Activated CD8-positive, alpha-beta T cell treated with anti-CD3 and anti-CD28 coated beads, Interleukin-2, amount 10 ng/mL, durations not matched to agents 7 days and 5 days (primary cell): ENCODE data around the gene FAM47E. TPM values are rescaled to one million over a fixed set of nuclear protein-coding genes. Genes with fewer than 3 reads are reported as not detected.

ENCODE experiments used
- ATAC-seq: fragments of 150-1000 bp; cut with Tn5 transposase; one replicate; pipeline ENCODE4 v1.10.0; 2021; ENCODE audit warnings: moderate library complexity
- CTCF ChIA-PET: fragments of 350-600 bp; sonication (Branson Sonifier 250); formaldehyde crosslinking; loops from one replicate; lab custom pipeline; 2021; ENCODE audit warnings: antibody characterized with exemption; lab: Charles Lee
- POLR2A ChIA-PET: fragments of 350-600 bp; sonication (Branson Sonifier 250); formaldehyde crosslinking; loops from one replicate; lab custom pipeline; 2021; ENCODE audit warnings: antibody characterized with exemption; lab: Charles Lee
- DNase-seq: peaks from one replicate; pipeline ENCODE4 v3.0.0-alpha.2; 2020
- H3K27ac Mint-ChIP-seq: one replicate; pipeline ENCODE4 v1.8.0; 2021; ENCODE audit warnings: mild to moderate bottlenecking, mixed read lengths
- H3K27me3 Mint-ChIP-seq: one replicate; pipeline ENCODE4 v1.8.0; 2021; ENCODE audit warnings: low read depth, mixed read lengths
- H3K36me3 Mint-ChIP-seq: one replicate; pipeline ENCODE4 v1.8.0; 2021; ENCODE audit warnings: low read depth, mixed read lengths
- H3K4me1 Mint-ChIP-seq: one replicate; pipeline ENCODE4 v1.8.0; 2021; ENCODE audit warnings: low read depth, mixed read lengths
- H3K4me3 Mint-ChIP-seq: one replicate; pipeline ENCODE4 v1.8.0; 2021; ENCODE audit warnings: mild to moderate bottlenecking, mixed read lengths
- H3K9me3 Mint-ChIP-seq: one replicate; pipeline ENCODE4 v1.8.0; 2022; ENCODE audit warnings: mixed read lengths; ENCODE audit not compliant: insufficient read depth
- total RNA-seq, 2 experiments: library from RNA; stranded (reverse); gene quantifications; one replicate each; pipeline ENCODE4 v1.2.3, GENCODE V29; 2021

Gene FAM47E
- not detected for total RNA-seq

GRCh38 chr4:76251441-76252270 lies at the start of gene FAM47E:
TSS of gene FAM47E (plus strand) at chr4:76251721. CDS start at chr4:76251747, 26 bp downstream.
- H3K27ac Mint-ChIP-seq: no peak within 1 kb of the TSS
- peaks cover 9% of the 10 kb centered on the region for H3K4me1 Mint-ChIP-seq
- no peaks in the 10 kb centered on the region for H3K9me3 Mint-ChIP-seq
- DNase-seq (peak; percentile 53), ATAC-seq (peak; percentile 88)
- H3K27me3 Mint-ChIP-seq: peaks cover 50% of the 10 kb centered on the region
- ChIA-PET CTCF (interaction anchor here (1.2 to 1.6 kb wide), 3 partner anchors 126 to 256 kb away, joined by 3 to 7 read pairs (median 5); no protein-coding TSS in a partner anchor), POLR2A (no interaction called here)
- no peaks in the 10 kb centered on the region for H3K36me3 Mint-ChIP-seq
- H3K4me3 Mint-ChIP-seq: peak within 1 kb of the TSS; percentile 64

DNA sequence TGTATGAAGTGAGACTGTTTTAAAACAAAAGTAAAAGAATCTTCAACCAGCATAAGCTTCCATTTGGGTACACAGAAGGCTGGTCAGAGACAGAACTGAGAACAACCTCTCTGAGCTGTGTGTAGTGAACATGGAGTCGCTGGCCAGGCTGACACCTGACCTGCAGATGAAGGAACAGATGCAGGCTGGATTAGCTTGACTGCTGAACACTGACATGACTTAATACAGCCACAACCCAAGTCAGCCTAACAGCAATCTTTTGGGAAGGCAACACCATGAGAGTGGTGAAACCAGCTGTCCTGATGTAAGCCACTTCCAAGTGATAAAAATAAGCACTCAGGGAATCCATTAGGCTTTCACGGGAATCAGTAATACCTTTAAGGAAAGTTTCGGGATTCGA lies 48.0 kb upstream of the FAM47E start:
- H3K9me3 Mint-ChIP-seq: no peaks in the 10 kb centered on the region
- ATAC-seq (no peak), DNase-seq (no peak)
- peaks cover 22% of the 10 kb centered on the region for H3K4me1 Mint-ChIP-seq
- no peak overlapping the region for H3K4me3 Mint-ChIP-seq
- ChIA-PET CTCF (no interaction called here), POLR2A (interaction anchor here (1.8 kb wide), 1 partner anchor 9 kb away, joined by 6 read pairs; no protein-coding TSS in a partner anchor)
- H3K27me3 Mint-ChIP-seq: no peaks in the 10 kb centered on the region
- no peaks in the 10 kb centered on the region for H3K36me3 Mint-ChIP-seq
- no peak overlapping the region for H3K27ac Mint-ChIP-seq

DNA sequence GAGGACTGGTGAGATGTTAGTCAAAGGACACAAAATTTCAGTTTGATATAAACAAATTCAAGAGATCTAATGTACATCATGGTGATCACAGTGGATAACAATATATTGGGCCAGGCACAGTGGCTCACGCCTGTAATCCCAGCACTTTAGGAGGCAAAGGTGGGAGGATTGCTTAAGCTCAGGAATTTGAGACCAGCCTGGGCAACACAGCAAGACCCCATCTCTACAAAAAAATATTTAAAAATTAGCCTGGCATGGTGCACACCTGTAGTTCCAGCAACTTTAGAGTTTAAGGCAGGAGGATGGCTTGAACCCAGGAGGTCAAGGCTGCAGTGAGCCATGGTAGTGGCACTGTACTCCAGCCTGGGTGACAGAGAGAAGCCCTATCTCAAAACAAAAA lies 46.6 kb upstream of the FAM47E start:
- H3K4me1 Mint-ChIP-seq: peaks cover 11% of the 10 kb centered on the region
- H3K9me3 Mint-ChIP-seq: no peaks in the 10 kb centered on the region
- no peak overlapping the region for H3K4me3 Mint-ChIP-seq
- DNase-seq (no peak), ATAC-seq (no peak)
- ChIA-PET CTCF (interaction anchor here (1.3 kb wide), 1 partner anchor 26 kb away, joined by 3 read pairs; no protein-coding TSS in a partner anchor), POLR2A (no interaction called here)
- H3K27ac Mint-ChIP-seq: no peak overlapping the region
- no peaks in the 10 kb centered on the region for H3K36me3 Mint-ChIP-seq
- H3K27me3 Mint-ChIP-seq: no peaks in the 10 kb centered on the region

GRCh38 chr4:76205476-76205875 lies 46.0 kb upstream of the FAM47E start:
- Mint-ChIP-seq H3K27ac (no peak overlapping the region), H3K4me3 (no peak overlapping the region), H3K27me3 (no peaks in the 10 kb centered on the region), H3K9me3 (no peaks in the 10 kb centered on the region), H3K36me3 (no peaks in the 10 kb centered on the region), H3K4me1 (peaks cover 8% of the 10 kb centered on the region)
- CTCF ChIA-PET: interaction anchor here (1.3 kb wide), 1 partner anchor 26 kb away, joined by 3 read pairs; no protein-coding TSS in a partner anchor
- DNase-seq (no peak), ATAC-seq (no peak)
- POLR2A ChIA-PET: no interaction called here

DNA sequence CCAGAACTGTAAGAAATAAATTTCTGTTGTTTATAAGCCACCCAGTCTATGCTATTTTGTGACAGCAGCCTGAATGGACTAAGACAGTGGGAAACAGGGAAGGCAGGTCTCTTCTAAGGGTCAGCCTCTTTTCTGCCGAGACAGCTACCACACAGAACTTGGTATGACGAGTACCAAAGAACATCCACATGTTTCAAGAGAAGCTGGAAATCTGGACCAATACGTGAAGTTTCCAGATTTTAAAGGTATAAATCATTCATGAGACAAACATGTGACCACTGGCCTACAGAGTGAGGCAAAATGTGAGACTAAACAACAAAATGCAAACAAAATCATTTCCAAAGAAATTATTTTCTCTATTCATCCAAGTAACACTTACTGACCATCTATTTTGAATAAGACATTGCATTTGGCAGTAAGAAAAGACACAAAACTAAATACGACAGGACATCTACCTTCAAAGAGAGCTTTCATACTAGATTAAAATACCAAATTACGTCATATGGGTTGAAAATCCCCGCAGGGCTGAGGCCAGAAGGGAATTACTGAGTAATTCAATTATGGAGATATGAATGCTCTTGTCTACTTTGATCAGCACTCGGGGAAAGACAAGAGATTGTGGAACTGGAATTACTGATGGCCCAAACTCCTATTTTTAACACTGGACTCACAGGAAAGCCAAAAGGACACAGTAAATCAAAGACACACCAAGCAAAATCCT lies 45.1 kb upstream of the FAM47E start:
- no peak for DNase-seq

GRCh38 chr4:76207549-76207948 lies 44.0 kb upstream of the FAM47E start:
- H3K36me3 Mint-ChIP-seq: no peaks in the 10 kb centered on the region
- peaks cover under 1% of the 10 kb centered on the region for H3K27me3 Mint-ChIP-seq
- no peaks in the 10 kb centered on the region for H3K9me3 Mint-ChIP-seq
- CTCF ChIA-PET: interaction anchor here (1.0 kb wide), 1 partner anchor 28 kb away, joined by 3 read pairs; no protein-coding TSS in a partner anchor
- H3K4me1 Mint-ChIP-seq: peaks cover 10% of the 10 kb centered on the region
- POLR2A ChIA-PET: no interaction called here
- no peak overlapping the region for H3K27ac Mint-ChIP-seq
- ATAC-seq (no peak), DNase-seq (no peak)
- no peak overlapping the region for H3K4me3 Mint-ChIP-seq

More for the DNA sequence above, 45.1 kb upstream of the FAM47E start:
- H3K27me3 Mint-ChIP-seq: no peaks in the 10 kb centered on the region
- no peaks in the 10 kb centered on the region for H3K36me3 Mint-ChIP-seq
- H3K4me3 Mint-ChIP-seq: no peak overlapping the region
- H3K9me3 Mint-ChIP-seq: no peaks in the 10 kb centered on the region
- POLR2A ChIA-PET: interaction anchor here (0.6 kb wide), 1 partner anchor 250 kb away, joined by 3 read pairs; no protein-coding TSS in a partner anchor
- no peak for ATAC-seq
- no peak overlapping the region for H3K27ac Mint-ChIP-seq
- CTCF ChIA-PET: no interaction called here
- H3K4me1 Mint-ChIP-seq: peaks cover 3% of the 10 kb centered on the region

GRCh38 chr4:76208005-76208765 lies 43.3 kb upstream of the FAM47E start:
- ChIA-PET POLR2A (interaction anchor here (0.5 kb wide), 1 partner anchor 19 kb away, joined by 4 read pairs; no protein-coding TSS in a partner anchor), CTCF (interaction anchor here (1.0 kb wide), 1 partner anchor 29 kb away, joined by 3 read pairs; no protein-coding TSS in a partner anchor)
- no peak overlapping the region for H3K4me3 Mint-ChIP-seq
- no peak for DNase-seq
- H3K27ac Mint-ChIP-seq: no peak overlapping the region
- ATAC-seq: no peak
- H3K36me3 Mint-ChIP-seq: no peaks in the 10 kb centered on the region
- H3K9me3 Mint-ChIP-seq: no peaks in the 10 kb centered on the region
- H3K27me3 Mint-ChIP-seq: peaks cover 3% of the 10 kb centered on the region
- peaks cover 16% of the 10 kb centered on the region for H3K4me1 Mint-ChIP-seq

GRCh38 chr4:76209881-76210280 lies 41.6 kb upstream of the FAM47E start:
- peaks cover 28% of the 10 kb centered on the region for H3K4me1 Mint-ChIP-seq
- H3K27me3 Mint-ChIP-seq: peaks cover 5% of the 10 kb centered on the region
- no peak for DNase-seq
- ATAC-seq: no peak
- CTCF ChIA-PET: interaction anchor here (2.3 kb wide), 1 partner anchor 30 kb away, joined by 8 read pairs; no protein-coding TSS in a partner anchor
- H3K36me3 Mint-ChIP-seq: no peaks in the 10 kb centered on the region
- no peak overlapping the region for H3K4me3 Mint-ChIP-seq
- POLR2A ChIA-PET: interaction anchor here (1.0 kb wide), 1 partner anchor 9 kb away, joined by 3 read pairs; no protein-coding TSS in a partner anchor
- H3K27ac Mint-ChIP-seq: no peak overlapping the region
- H3K9me3 Mint-ChIP-seq: no peaks in the 10 kb centered on the region

DNA sequence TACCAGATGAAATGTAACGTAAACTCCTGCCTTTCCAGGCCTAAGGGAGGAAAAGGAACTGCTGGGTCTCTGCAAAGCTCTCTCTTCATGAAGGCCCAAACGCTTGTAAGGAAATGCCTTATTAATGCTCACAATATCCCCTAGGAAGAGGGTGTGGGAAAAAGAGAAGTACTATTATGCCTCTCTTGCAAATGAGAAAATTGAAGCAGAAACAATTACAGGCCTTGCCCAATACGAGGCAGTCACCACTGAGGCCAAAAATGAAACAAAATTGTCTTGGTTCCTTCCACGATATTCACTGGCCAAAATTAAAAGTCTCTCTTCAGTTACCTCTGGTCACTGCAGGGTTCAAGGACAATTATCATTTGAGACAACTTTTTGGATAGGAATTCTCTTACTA lies 41.1 kb upstream of the FAM47E start:
- peaks cover 29% of the 10 kb centered on the region for H3K4me1 Mint-ChIP-seq
- ChIA-PET CTCF (interaction anchor here (1.4 to 2.3 kb wide), 2 partner anchors 10 to 30 kb away, joined by 4 to 8 read pairs; no protein-coding TSS in a partner anchor), POLR2A (interaction anchor here (1.0 kb wide), 1 partner anchor 10 kb away, joined by 3 read pairs; no protein-coding TSS in a partner anchor)
- H3K36me3 Mint-ChIP-seq: no peaks in the 10 kb centered on the region
- H3K4me3 Mint-ChIP-seq: no peak overlapping the region
- no peak for ATAC-seq
- DNase-seq: no peak
- H3K9me3 Mint-ChIP-seq: no peaks in the 10 kb centered on the region
- H3K27me3 Mint-ChIP-seq: peaks cover 7% of the 10 kb centered on the region
- no peak overlapping the region for H3K27ac Mint-ChIP-seq

DNA sequence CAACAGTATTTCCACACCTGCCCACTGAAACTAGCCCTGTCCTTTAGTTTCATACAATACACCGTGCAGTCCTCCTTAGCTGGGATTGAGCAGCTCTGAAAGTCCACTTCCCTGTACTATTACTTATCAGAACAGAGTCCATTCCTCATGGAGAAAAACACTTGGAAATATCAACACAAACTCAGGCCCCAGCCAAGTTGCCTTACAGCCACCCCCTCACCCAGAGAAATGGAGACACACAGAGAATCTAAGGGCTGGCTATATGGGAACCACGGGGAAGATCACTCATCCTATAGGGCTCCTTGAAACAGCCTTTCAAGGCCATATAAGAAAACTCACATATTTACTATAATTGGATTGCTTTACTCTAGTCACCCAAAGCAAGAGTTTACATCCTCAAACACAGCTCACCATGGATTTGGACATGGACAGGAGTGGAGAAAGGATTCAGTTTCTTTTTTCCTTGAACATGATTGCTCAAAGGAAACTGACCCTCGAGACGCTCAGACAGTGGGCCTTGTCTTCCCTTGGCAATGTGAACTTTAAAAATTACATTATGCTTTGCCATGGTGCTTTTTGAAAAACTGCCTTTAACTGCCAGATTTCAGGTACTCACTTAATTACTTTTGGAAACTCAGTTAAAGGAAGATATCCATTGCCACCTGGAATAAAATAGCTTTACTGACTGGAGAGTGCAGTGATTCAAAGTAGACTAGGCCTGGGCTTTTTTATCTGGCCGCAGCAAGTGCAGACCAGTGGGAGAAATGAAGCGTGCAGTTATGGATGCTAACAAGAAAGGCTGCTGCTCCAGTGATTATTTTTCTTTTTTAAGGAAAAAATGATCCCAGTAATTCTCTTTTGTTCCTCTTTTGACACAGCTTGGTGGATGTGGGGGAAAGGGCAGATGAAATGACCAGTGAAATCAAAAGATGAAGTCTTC lies 39.5 kb upstream of the FAM47E start:
- POLR2A ChIA-PET: interaction anchor here (1.7 kb wide), 1 partner anchor 8 kb away, joined by 6 read pairs; no protein-coding TSS in a partner anchor
- CTCF ChIA-PET: interaction anchor here (1.4 to 2.3 kb wide), 2 partner anchors 12 to 32 kb away, joined by 4 to 8 read pairs; no protein-coding TSS in a partner anchor
- peak overlapping the region; percentile 87 for H3K27ac Mint-ChIP-seq
- no peaks in the 10 kb centered on the region for H3K9me3 Mint-ChIP-seq
- no peaks in the 10 kb centered on the region for H3K36me3 Mint-ChIP-seq
- DNase-seq: no peak
- ATAC-seq: no peak
- H3K27me3 Mint-ChIP-seq: peaks cover 15% of the 10 kb centered on the region
- peaks cover 29% of the 10 kb centered on the region for H3K4me1 Mint-ChIP-seq
- peak overlapping the region; percentile 74 for H3K4me3 Mint-ChIP-seq
